Measurements from ENCODE around the gene CPT1A. TPM values are rescaled to one million over a fixed set of nuclear protein-coding genes. Genes with fewer than 3 reads are reported as not detected.

CPT1A gene
- total RNA-seq, 1 experiment from 2014 or later = 36.3 TPM

DNA sequence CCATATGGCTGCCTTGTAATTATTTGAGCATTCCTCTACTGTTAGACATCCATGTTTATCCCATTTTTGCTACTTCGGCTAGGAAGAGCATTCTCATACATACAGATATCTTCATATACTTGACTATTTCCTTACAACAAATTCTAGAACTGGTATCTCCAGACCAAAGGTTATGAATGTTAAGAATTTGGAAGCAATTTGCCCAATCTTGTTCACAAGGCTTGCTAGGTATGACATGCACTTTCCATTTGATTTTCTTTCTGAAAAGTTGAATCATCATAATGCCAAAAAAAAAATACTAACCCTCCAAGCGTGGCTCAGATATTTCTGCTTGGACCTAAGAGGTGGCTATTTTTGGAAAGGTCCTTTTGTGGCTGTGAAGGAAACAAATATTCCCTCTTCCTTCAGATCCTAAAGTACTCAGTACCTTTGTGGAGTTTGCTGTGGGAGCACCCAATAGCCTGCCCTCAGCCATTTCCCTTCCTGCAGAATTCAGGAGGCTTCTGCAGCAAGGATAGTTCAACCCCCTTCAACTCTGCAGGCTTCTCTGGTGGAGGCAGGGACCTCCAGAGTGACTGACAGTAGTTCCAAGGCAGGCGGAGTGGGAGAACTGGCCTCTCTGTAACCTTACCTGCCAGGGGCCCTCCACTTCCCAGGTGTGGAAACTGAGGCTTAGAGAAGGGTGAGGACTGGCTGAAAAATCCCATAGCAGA, 22.0 kb upstream of the CPT1A start:
- Histone ChIP-seq H3K79me2 (ENCODE audit: low read depth) (no peaks in the 10 kb centered on the region), H3K4me2 (no peak overlapping the region), H3K9me2 (ENCODE audit: insufficient read depth) (no peaks in the 10 kb centered on the region), H3K36me3 (ENCODE audit: low read depth) (no peaks in the 10 kb centered on the region), H3K4me1 (replicated peaks; ENCODE audit: insufficient read depth) (no peaks in the 10 kb centered on the region), H3K4me3 (no peak overlapping the region), H2AFZ (no peak overlapping the region), H3K9me3 (ENCODE audit: insufficient read depth, low read depth) (peaks cover 11% of the 10 kb centered on the region), H3K27me3 (ENCODE audit: insufficient read depth, low read depth) (no peaks in the 10 kb centered on the region), H3F3A (ENCODE audit: insufficient read depth, low read depth) (0 out of 2 replicates have a peak, but pooled peaks cover 4% of the 10 kb centered on the region), H3K27ac (no peak overlapping the region), H4K20me1 (ENCODE audit: insufficient read depth) (no peaks in the 10 kb centered on the region)
- TF ChIP-seq, protein P1, sequence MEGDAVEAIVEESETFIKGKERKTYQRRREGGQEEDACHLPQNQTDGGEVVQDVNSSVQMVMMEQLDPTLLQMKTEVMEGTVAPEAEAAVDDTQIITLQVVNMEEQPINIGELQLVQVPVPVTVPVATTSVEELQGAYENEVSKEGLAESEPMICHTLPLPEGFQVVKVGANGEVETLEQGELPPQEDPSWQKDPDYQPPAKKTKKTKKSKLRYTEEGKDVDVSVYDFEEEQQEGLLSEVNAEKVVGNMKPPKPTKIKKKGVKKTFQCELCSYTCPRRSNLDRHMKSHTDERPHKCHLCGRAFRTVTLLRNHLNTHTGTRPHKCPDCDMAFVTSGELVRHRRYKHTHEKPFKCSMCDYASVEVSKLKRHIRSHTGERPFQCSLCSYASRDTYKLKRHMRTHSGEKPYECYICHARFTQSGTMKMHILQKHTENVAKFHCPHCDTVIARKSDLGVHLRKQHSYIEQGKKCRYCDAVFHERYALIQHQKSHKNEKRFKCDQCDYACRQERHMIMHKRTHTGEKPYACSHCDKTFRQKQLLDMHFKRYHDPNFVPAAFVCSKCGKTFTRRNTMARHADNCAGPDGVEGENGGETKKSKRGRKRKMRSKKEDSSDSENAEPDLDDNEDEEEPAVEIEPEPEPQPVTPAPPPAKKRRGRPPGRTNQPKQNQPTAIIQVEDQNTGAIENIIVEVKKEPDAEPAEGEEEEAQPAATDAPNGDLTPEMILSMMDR (conservative IDR thresholded peaks at IDR 0.05) = no peak
- no peak for TF ChIP-seq EZH2 (IDR thresholded peaks at IDR 0.05; ENCODE audit: low read depth)
- ChIA-PET POLR2A (ENCODE audit: unreplicated experiment) (no interaction called here), CTCF (no interaction called here)
- intact Hi-C loops (cut with micrococcal nuclease; ENCODE audit: unreplicated experiment) = no loop called here
- no peak for DNase-seq
- BruUV-seq (replicated peaks) = no TSS peak

DNA sequence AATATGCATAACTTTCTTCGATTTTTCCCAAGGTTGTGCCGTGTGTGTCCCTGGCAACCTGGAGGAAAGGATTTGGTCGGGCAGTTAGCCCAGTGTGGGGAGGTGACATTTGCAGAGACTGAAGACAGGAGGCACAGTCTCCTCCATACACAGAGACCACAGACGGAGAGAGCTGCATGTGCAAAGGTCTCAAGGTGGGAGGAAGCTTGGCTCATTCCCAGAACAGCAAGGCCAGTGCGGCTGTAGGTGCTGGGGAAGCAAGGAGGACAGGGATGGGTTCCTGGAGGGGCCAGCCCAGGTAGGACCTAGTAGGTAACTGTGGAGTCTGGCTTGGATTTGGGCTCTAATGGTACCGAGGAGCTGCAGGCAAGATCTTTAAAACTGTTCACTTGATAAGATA, 20.7 kb upstream of the CPT1A start:
- no TSS peak for BruUV-seq (replicated peaks)
- Histone ChIP-seq H3K79me2 (ENCODE audit: low read depth) (no peaks in the 10 kb centered on the region), H3K27ac (no peak overlapping the region), H3F3A (ENCODE audit: insufficient read depth, low read depth) (peaks cover 8% of the 10 kb centered on the region; the same call in 1 of the 2 replicates), H3K4me3 (no peak overlapping the region), H2AFZ (no peak overlapping the region), H3K9me2 (ENCODE audit: insufficient read depth) (no peaks in the 10 kb centered on the region), H3K9me3 (ENCODE audit: insufficient read depth, low read depth) (peaks cover 11% of the 10 kb centered on the region), H3K4me1 (replicated peaks; ENCODE audit: insufficient read depth) (peaks cover 8% of the 10 kb centered on the region), H4K20me1 (ENCODE audit: insufficient read depth) (no peaks in the 10 kb centered on the region), H3K36me3 (ENCODE audit: low read depth) (no peaks in the 10 kb centered on the region), H3K27me3 (ENCODE audit: insufficient read depth, low read depth) (no peaks in the 10 kb centered on the region), H3K4me2 (no peak overlapping the region)
- CTCF ChIA-PET = no interaction called here
- POLR2A ChIA-PET (ENCODE audit: unreplicated experiment) = no interaction called here
- no peak for DNase-seq
- TF ChIP-seq EZH2 (IDR thresholded peaks at IDR 0.05; ENCODE audit: low read depth) = no peak
- TF ChIP-seq, protein P1 (conservative IDR thresholded peaks at IDR 0.05) = no peak
- intact Hi-C loops (cut with micrococcal nuclease; ENCODE audit: unreplicated experiment) = no loop called here

DNA sequence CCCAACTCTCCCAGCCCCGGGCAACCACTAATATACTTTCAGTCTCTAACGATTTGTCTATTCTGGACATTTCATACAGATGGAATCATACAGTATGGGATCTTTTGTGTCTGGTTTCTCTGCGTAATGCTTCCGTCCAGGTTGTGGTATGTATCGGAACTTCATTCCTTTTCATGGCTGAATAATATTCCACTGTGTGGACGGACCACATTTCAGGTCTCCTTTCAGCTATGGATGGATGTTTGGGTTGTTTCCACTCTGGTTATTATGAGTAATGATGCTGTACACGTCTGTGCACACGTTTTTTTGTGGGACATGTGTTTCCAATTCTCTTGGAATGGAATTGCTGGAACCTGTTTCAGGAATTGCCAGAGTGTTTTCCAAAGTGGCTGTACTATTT, 17.4 kb upstream of the CPT1A start:
- Histone ChIP-seq H3K27ac (no peak overlapping the region), H3K9me3 (ENCODE audit: insufficient read depth, low read depth) (peaks cover 8% of the 10 kb centered on the region), H3K4me1 (replicated peaks; ENCODE audit: insufficient read depth) (peaks cover 18% of the 10 kb centered on the region), H3K9me2 (ENCODE audit: insufficient read depth) (no peaks in the 10 kb centered on the region), H3K27me3 (ENCODE audit: insufficient read depth, low read depth) (no peaks in the 10 kb centered on the region), H3K79me2 (ENCODE audit: low read depth) (no peaks in the 10 kb centered on the region), H2AFZ (no peak overlapping the region), H3K36me3 (ENCODE audit: low read depth) (no peaks in the 10 kb centered on the region), H3K4me3 (no peak overlapping the region), H3F3A (ENCODE audit: insufficient read depth, low read depth) (peaks cover 22% of the 10 kb centered on the region; the same call in 1 of the 2 replicates), H4K20me1 (ENCODE audit: insufficient read depth) (no peaks in the 10 kb centered on the region), H3K4me2 (no peak overlapping the region)
- POLR2A ChIA-PET (ENCODE audit: unreplicated experiment) = no interaction called here
- TF ChIP-seq, protein P1 (conservative IDR thresholded peaks at IDR 0.05) = no peak
- no peak for TF ChIP-seq EZH2 (IDR thresholded peaks at IDR 0.05; ENCODE audit: low read depth)
- intact Hi-C loops (cut with micrococcal nuclease; ENCODE audit: unreplicated experiment) = no loop called here
- CTCF ChIA-PET = no interaction called here
- no TSS peak for BruUV-seq (replicated peaks)
- DNase-seq = no peak

All from PC-9 (cell line).